Measurements from ENCODE around the gene RBM43. TPM values are rescaled to one million over a fixed set of nuclear protein-coding genes. Genes with fewer than 3 reads are reported as not detected.

Gene RBM43
- total RNA-seq, 1 experiment from 2014 or later = 3.0 TPM

GRCh38 chr2:151292546-151292945 lies 30.9 kb upstream of the RBM43 start:
- Mint-ChIP-seq H3K27ac (ENCODE audit: low read depth, unreplicated experiment) (no peak overlapping the region), H3K36me3 (ENCODE audit: insufficient read depth, unreplicated experiment) (no peaks in the 10 kb centered on the region), H3K27me3 (ENCODE audit: insufficient read depth, unreplicated experiment) (no peaks in the 10 kb centered on the region), H3K4me3 (ENCODE audit: unreplicated experiment) (no peak overlapping the region), H3K9me3 (ENCODE audit: unreplicated experiment) (no peaks in the 10 kb centered on the region), H3K4me1 (ENCODE audit: insufficient read depth, unreplicated experiment) (peaks cover 15% of the 10 kb centered on the region)
- ChIA-PET CTCF (interaction anchor here (0.6 kb wide), 1 partner anchor 32 kb away, joined by 3 read pairs; no protein-coding TSS in a partner anchor), POLR2A (no interaction called here)
- DNase-seq (ENCODE audit: unreplicated experiment) = no peak
- no peak for TF ChIP-seq CTCF (IDR thresholded peaks at IDR 0.05; ENCODE audit: unreplicated experiment)
- intact Hi-C loops (cut with micrococcal nuclease) = no loop called here
- no TSS peak for BruUV-seq (replicated peaks)

GRCh38 chr2:151292141-151292540 lies 30.5 kb upstream of the RBM43 start:
- H3K27ac Mint-ChIP-seq (ENCODE audit: low read depth, unreplicated experiment) = no peak overlapping the region

GRCh38 chr2:151291224-151291623 lies 29.6 kb upstream of the RBM43 start:
- ChIA-PET POLR2A (interaction anchor here (0.6 to 2.4 kb wide), 3 partner anchors 11 to 118 kb away, joined by 3 to 25 read pairs (median 3); partner anchors contain the start of gene RIF1), CTCF (no interaction called here)
- no TSS peak for BruUV-seq (replicated peaks)
- no peak overlapping the region for H3K4me3 Mint-ChIP-seq (ENCODE audit: unreplicated experiment)
- TF ChIP-seq CTCF (IDR thresholded peaks at IDR 0.05; ENCODE audit: unreplicated experiment) = no peak
- no peak for DNase-seq (ENCODE audit: unreplicated experiment)
- H3K4me1 Mint-ChIP-seq (ENCODE audit: insufficient read depth, unreplicated experiment) = peaks cover 27% of the 10 kb centered on the region
- no peaks in the 10 kb centered on the region for H3K27me3 Mint-ChIP-seq (ENCODE audit: insufficient read depth, unreplicated experiment)
- no peaks in the 10 kb centered on the region for H3K9me3 Mint-ChIP-seq (ENCODE audit: unreplicated experiment)
- H3K27ac Mint-ChIP-seq (ENCODE audit: low read depth, unreplicated experiment) = no peak overlapping the region
- intact Hi-C loops (cut with micrococcal nuclease) = no loop called here
- no peaks in the 10 kb centered on the region for H3K36me3 Mint-ChIP-seq (ENCODE audit: insufficient read depth, unreplicated experiment)

More at GRCh38 chr2:151292141-151292540, 30.5 kb upstream of the RBM43 start:
- intact Hi-C loops (cut with micrococcal nuclease) = no loop called here
- Mint-ChIP-seq H3K36me3 (ENCODE audit: insufficient read depth, unreplicated experiment) (no peaks in the 10 kb centered on the region), H3K4me3 (ENCODE audit: unreplicated experiment) (no peak overlapping the region), H3K27me3 (ENCODE audit: insufficient read depth, unreplicated experiment) (no peaks in the 10 kb centered on the region), H3K4me1 (ENCODE audit: insufficient read depth, unreplicated experiment) (peaks cover 19% of the 10 kb centered on the region), H3K9me3 (ENCODE audit: unreplicated experiment) (no peaks in the 10 kb centered on the region)
- no TSS peak for BruUV-seq (replicated peaks)
- DNase-seq (ENCODE audit: unreplicated experiment) = no peak
- TF ChIP-seq CTCF (IDR thresholded peaks at IDR 0.05; ENCODE audit: unreplicated experiment) = no peak
- CTCF ChIA-PET = interaction anchor here (0.6 kb wide), 1 partner anchor 31 kb away, joined by 3 read pairs; no protein-coding TSS in a partner anchor
- POLR2A ChIA-PET = no interaction called here

- Mint-ChIP-seq H3K36me3 (ENCODE audit: insufficient read depth, unreplicated experiment) (no peaks in the 10 kb centered on the region), H3K9me3 (ENCODE audit: unreplicated experiment) (no peaks in the 10 kb centered on the region), H3K27me3 (ENCODE audit: insufficient read depth, unreplicated experiment) (no peaks in the 10 kb centered on the region), H3K27ac (ENCODE audit: low read depth, unreplicated experiment) (peak overlapping the region; percentile 98), H3K4me3 (ENCODE audit: unreplicated experiment) (peak overlapping the region; percentile 84), H3K4me1 (ENCODE audit: insufficient read depth, unreplicated experiment) (peaks cover 27% of the 10 kb centered on the region)
- no peak for TF ChIP-seq CTCF (IDR thresholded peaks at IDR 0.05; ENCODE audit: unreplicated experiment)
- intact Hi-C loops (cut with micrococcal nuclease) = loop anchor here (1.0 kb wide), 1 partner anchor 120 kb away; no protein-coding TSS in a partner anchor
- DNase-seq (ENCODE audit: unreplicated experiment) = peak; percentile 92
- CTCF ChIA-PET = interaction anchor here (0.7 to 1.0 kb wide), 3 partner anchors 10 to 1003 kb away, joined by 3 to 6 read pairs (median 3); no protein-coding TSS in a partner anchor
- POLR2A ChIA-PET = interaction anchor here (0.6 to 2.4 kb wide), 7 partner anchors 12 to 149 kb away, joined by 3 to 25 read pairs (median 3); partner anchors contain the start of genes RBM43 and RIF1
- BruUV-seq (replicated peaks) = TSS peak; percentile 82
Measured at GRCh38 chr2:151289972-151290866, 28.6 kb upstream of the RBM43 start.

All from MCF 10A (cell line).